GM18507 (cell line): ENCODE results near the gene COPG2.
"Not testable (repeated sequence)": the region's sequence is repeated elsewhere in the genome, so short reads cannot be mapped to it uniquely, and the experiment has no call there.

ENCODE experiments used
- DNase-seq: peaks from one replicate; pipeline ENCODE4 v3.0.0; 2011; ENCODE audit warnings: low read depth; ENCODE audit not compliant: insufficient read length; ENCODE audit errors: extremely low spot score
- FAIRE-seq: peaks from 2 replicates; lab custom pipeline; 2011; peaks lifted over from hg19 to GRCh38; lab: Jason Lieb, UNC

The COPG2 gene

GRCh38 chr7:130591464-130591863 lies 77.1 kb downstream of the COPG2 start:
- not testable (repeated sequence) for DNase-seq, FAIRE-seq

- not testable (repeated sequence) for FAIRE-seq, DNase-seq
These were observed 82.6 kb downstream of the COPG2 start for GRCh38 chr7:130585932-130586331.

- not testable (repeated sequence) for DNase-seq, FAIRE-seq
These were observed 93.4 kb downstream of the COPG2 start for GRCh38 chr7:130575110-130575509.

GRCh38 chr7:130570144-130570543 lies 98.4 kb downstream of the COPG2 start:
- FAIRE-seq, DNase-seq: not testable (repeated sequence)

GRCh38 chr7:130566898-130567280 lies 101.7 kb downstream of the COPG2 start:
- DNase-seq: no peak
- no peak for FAIRE-seq

GRCh38 chr7:130566168-130566897 lies 102.2 kb downstream of the COPG2 start:
- FAIRE-seq (no peak), DNase-seq (no peak)

GRCh38 chr7:130560972-130561371 lies 107.6 kb downstream of the COPG2 start:
- FAIRE-seq (no peak), DNase-seq (peak; percentile 23)

GRCh38 chr7:130559184-130559583 lies 109.4 kb downstream of the COPG2 start:
- DNase-seq: no peak
- no peak for FAIRE-seq

GRCh38 chr7:130554481-130554880 lies 114.1 kb downstream of the COPG2 start:
- FAIRE-seq: no peak

GRCh38 chr7:130553398-130554029 lies 115.0 kb downstream of the COPG2 start:
- DNase-seq (no peak), FAIRE-seq (no peak)

More at GRCh38 chr7:130554481-130554880, 114.1 kb downstream of the COPG2 start:
- DNase-seq: no peak

- FAIRE-seq (no peak), DNase-seq (no peak)
These were observed 124.2 kb downstream of the COPG2 start for GRCh38 chr7:130544356-130544755.

- no peak for FAIRE-seq
- DNase-seq: no peak
These were observed 125.0 kb downstream of the COPG2 start for GRCh38 chr7:130543487-130544010.

- FAIRE-seq, DNase-seq: not testable (repeated sequence)
These were observed 126.3 kb downstream of the COPG2 start for GRCh38 chr7:130542297-130542696.

GRCh38 chr7:130541287-130541686 lies 127.3 kb downstream of the COPG2 start:
- not testable (repeated sequence) for FAIRE-seq, DNase-seq

GRCh38 chr7:130537894-130538293 lies 130.7 kb downstream of the COPG2 start:
- FAIRE-seq, DNase-seq: not testable (repeated sequence)

GRCh38 chr7:130529417-130529816 lies 139.1 kb downstream of the COPG2 start:
- DNase-seq (no peak), FAIRE-seq (no peak)

- DNase-seq, FAIRE-seq: not testable (repeated sequence)
These were observed 140.7 kb downstream of the COPG2 start for GRCh38 chr7:130527752-130528355.

- no peak for FAIRE-seq
- DNase-seq: no peak
These were observed 143.9 kb downstream of the COPG2 start for GRCh38 chr7:130524628-130525027.

- DNase-seq, FAIRE-seq: not testable (repeated sequence)
These were observed 144.9 kb downstream of the COPG2 start for GRCh38 chr7:130523519-130524125.
